CD14-positive monocyte (primary cell): Measurements from ENCODE around the gene NPM1. TPM values are rescaled to one million over a fixed set of nuclear protein-coding genes. Genes with fewer than 3 reads are reported as not detected.

Source experiments
- DNase-seq, 3 donors: peaks; one replicate each; pipeline ENCODE4 v3.0.0-alpha.2; 2011 to 2022
- H2AFZ ChIP-seq: 2 replicates; pipeline ENCODE4 v1.6.0; 2012; ENCODE audit warnings: mild to moderate bottlenecking, low read depth, low read length, inconsistent platforms; ENCODE audit not compliant: insufficient read depth, poor library complexity, severe bottlenecking
- H3K27ac ChIP-seq, 2 donors: 1 replicate in 1 of 2; 2 replicates in 1 of 2; pipeline ENCODE4 v1.5.1; 2012 to 2013; ENCODE audit warnings: low read length in 2 of 2, control low read depth in 1 of 2, inconsistent platforms in 1 of 2, low read depth in 1 of 2, mild to moderate bottlenecking in 1 of 2
- H3K27me3 ChIP-seq, 2 donors: one replicate each; pipeline versions ENCODE4 v1.6.0 to v1.6.1; 2011 to 2013; ENCODE audit warnings: low read length in 2 of 2; ENCODE audit not compliant: control insufficient read depth in 2 of 2, insufficient read depth in 2 of 2
- H3K36me3 ChIP-seq, 2 donors: replicated peaks in 1 of 2; 1 replicate in 1 of 2; 2 replicates in 1 of 2; pipeline versions ENCODE4 v1.5.1 to v1.6.1; 2012 to 2013; ENCODE audit warnings: low read length in 2 of 2, control low read depth in 1 of 2, inconsistent platforms in 1 of 2, mild to moderate bottlenecking in 1 of 2; ENCODE audit not compliant: insufficient read depth in 2 of 2, control insufficient read depth in 1 of 2
- H3K4me1 ChIP-seq, 2 donors: 1 replicate in 1 of 2; 2 replicates in 1 of 2; pipeline versions ENCODE4 v1.5.1 to v1.6.1; 2012 to 2013; ENCODE audit warnings: low read length in 2 of 2, control low read depth in 1 of 2, inconsistent platforms in 1 of 2, mild to moderate bottlenecking in 1 of 2, moderate library complexity in 1 of 2; ENCODE audit not compliant: insufficient read depth in 2 of 2, control insufficient read depth in 1 of 2
- H3K4me2 ChIP-seq: replicated peaks from 2 replicates; pipeline ENCODE3; 2012; ENCODE audit warnings: low read length, moderate library complexity, mild to moderate bottlenecking; ENCODE audit not compliant: poor library complexity, severe bottlenecking; ENCODE audit errors: extremely low read depth
- H3K4me3 ChIP-seq, 3 experiments: fragments of 200-600 bp in 1 of 3; sonication (generic) in 1 of 3; replicated peaks in 1 of 3; 1 replicate in 2 of 3; 2 replicates in 1 of 3; pipeline ENCODE4 v1.5.1; 2011 to 2013; ENCODE audit warnings: low read length in 3 of 3, mild to moderate bottlenecking in 3 of 3, control low read depth in 2 of 3, low read depth in 2 of 3, inconsistent platforms in 1 of 3, moderate library complexity in 1 of 3
- H3K79me2 ChIP-seq: 2 replicates; pipeline ENCODE4 v1.6.0; 2012; ENCODE audit warnings: mild to moderate bottlenecking, control low read depth, inconsistent platforms, low read length, moderate library complexity; ENCODE audit not compliant: insufficient read depth
- H3K9ac ChIP-seq: 2 replicates; pipeline ENCODE4 v1.6.0; 2017; ENCODE audit warnings: low read length, mild to moderate bottlenecking; ENCODE audit not compliant: insufficient read depth, poor library complexity, severe bottlenecking
- H3K9me3 ChIP-seq, 2 donors: replicated peaks in 1 of 2; 1 replicate in 1 of 2; 2 replicates in 1 of 2; pipeline versions ENCODE4 v1.5.1 to v1.6.1; 2012 to 2013; ENCODE audit warnings: low read length in 2 of 2, control low read depth in 1 of 2; ENCODE audit not compliant: control insufficient read depth in 1 of 2, insufficient read depth in 1 of 2
- H4K20me1 ChIP-seq: 2 replicates; pipeline ENCODE4 v1.6.0; 2012; ENCODE audit warnings: mild to moderate bottlenecking, low read length, control low read depth, moderate library complexity; ENCODE audit not compliant: insufficient read depth
- H3K27ac Mint-ChIP-seq, 7 donors: one replicate each; pipeline ENCODE4 v1.8.0; 2020; ENCODE audit warnings: mild to moderate bottlenecking in 7 of 7, mixed read lengths in 7 of 7, moderate library complexity in 6 of 7, inconsistent platforms in 2 of 7
- H3K27me3 Mint-ChIP-seq, 3 donors: one replicate each; pipeline ENCODE4 v1.8.0; 2021 to 2022; ENCODE audit warnings: low read depth in 3 of 3, mild to moderate bottlenecking in 3 of 3, mixed read lengths in 3 of 3, moderate library complexity in 3 of 3, inconsistent platforms in 1 of 3
- H3K36me3 Mint-ChIP-seq, 2 donors: one replicate each; pipeline ENCODE4 v1.8.0; 2020; ENCODE audit warnings: mixed read lengths in 2 of 2, inconsistent platforms in 1 of 2, mild to moderate bottlenecking in 1 of 2
- H3K4me1 Mint-ChIP-seq: one replicate; pipeline ENCODE4 v1.8.0; 2020; ENCODE audit warnings: mild to moderate bottlenecking, mixed read lengths
- H3K4me3 Mint-ChIP-seq, 2 donors: one replicate each; pipeline ENCODE4 v1.8.0; 2020; ENCODE audit warnings: mild to moderate bottlenecking in 2 of 2, mixed read lengths in 2 of 2, moderate library complexity in 1 of 2
- H3K9me3 Mint-ChIP-seq, 7 donors: one replicate each; pipeline ENCODE4 v1.8.0; 2020 to 2022; ENCODE audit warnings: mixed read lengths in 7 of 7, mild to moderate bottlenecking in 6 of 7, moderate library complexity in 6 of 7, inconsistent platforms in 2 of 7
- WGBS: methylation state at CpG from one replicate; pipeline ENCODE4 v1.1.5; 2013; ENCODE audit warnings: missing lambda C conversion rate; ENCODE audit not compliant: insufficient coverage; 5-methylcytosine and 5-hydroxymethylcytosine counted together
- intact Hi-C, 2 donors: fragments of 100-400 bp; cut with micrococcal nuclease; formaldehyde crosslinking; loops; one replicate each; pipeline versions ENCODE4 v1.15.0 to v1.15.1; 2023
- polyA plus RNA-seq, 3 donors: library from polyadenylated mRNA; depleted of rRNA in 1 of 3; unstranded in 2 of 3; stranded (reverse) in 1 of 3; fragments of 300-500 nt in 2 of 3; fragments of >200 nt in 1 of 3; fragmentation: Illumina TruSeq in 2 of 3; gene quantifications; 1 replicate in 2 of 3; 2 replicates in 1 of 3; pipeline ENCODE4 v1.2.3, GENCODE V29; 2012 to 2021
- TF ChIP-seq, protein P1 (sequence below): fragments of 200-600 bp; IDR thresholded peaks from one replicate; pipeline ENCODE4 v1.8.0; 2022; ENCODE audit warnings: antibody characterized with exemption, mild to moderate bottlenecking

The NPM1 gene
- polyA plus RNA-seq, 3 donors: 102 to 191 (median 188) TPM

GRCh38 chr5:171405615-171406014, 18.0 kb downstream of the NPM1 start:
- H3K9ac ChIP-seq: no peak overlapping the region
- TF ChIP-seq, protein P1, sequence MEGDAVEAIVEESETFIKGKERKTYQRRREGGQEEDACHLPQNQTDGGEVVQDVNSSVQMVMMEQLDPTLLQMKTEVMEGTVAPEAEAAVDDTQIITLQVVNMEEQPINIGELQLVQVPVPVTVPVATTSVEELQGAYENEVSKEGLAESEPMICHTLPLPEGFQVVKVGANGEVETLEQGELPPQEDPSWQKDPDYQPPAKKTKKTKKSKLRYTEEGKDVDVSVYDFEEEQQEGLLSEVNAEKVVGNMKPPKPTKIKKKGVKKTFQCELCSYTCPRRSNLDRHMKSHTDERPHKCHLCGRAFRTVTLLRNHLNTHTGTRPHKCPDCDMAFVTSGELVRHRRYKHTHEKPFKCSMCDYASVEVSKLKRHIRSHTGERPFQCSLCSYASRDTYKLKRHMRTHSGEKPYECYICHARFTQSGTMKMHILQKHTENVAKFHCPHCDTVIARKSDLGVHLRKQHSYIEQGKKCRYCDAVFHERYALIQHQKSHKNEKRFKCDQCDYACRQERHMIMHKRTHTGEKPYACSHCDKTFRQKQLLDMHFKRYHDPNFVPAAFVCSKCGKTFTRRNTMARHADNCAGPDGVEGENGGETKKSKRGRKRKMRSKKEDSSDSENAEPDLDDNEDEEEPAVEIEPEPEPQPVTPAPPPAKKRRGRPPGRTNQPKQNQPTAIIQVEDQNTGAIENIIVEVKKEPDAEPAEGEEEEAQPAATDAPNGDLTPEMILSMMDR: peak; percentile 14
- H2AFZ ChIP-seq: no peak overlapping the region
- H4K20me1 ChIP-seq: peaks cover 42% of the 10 kb centered on the region
- peaks cover 60 to 76% of the 10 kb centered on the region in 2 donors for H3K36me3 ChIP-seq
- H3K27ac Mint-ChIP-seq: no peak overlapping the region
- no peaks in the 10 kb centered on the region for H3K9me3 ChIP-seq
- H3K4me1 Mint-ChIP-seq: peaks cover 3% of the 10 kb centered on the region
- H3K36me3 Mint-ChIP-seq: peaks cover 65 to 77% of the 10 kb centered on the region in 2 donors
- H3K4me1 ChIP-seq: peaks cover 0 to under 1% of the 10 kb centered on the region in 2 donors
- H3K27me3 Mint-ChIP-seq: no peaks in the 10 kb centered on the region
- WGBS: no CpG with 5 or more reads among the region's 3 CpGs
- H3K4me2 ChIP-seq: no peak overlapping the region
- intact Hi-C loops: no loop called here
- no peak overlapping the region for H3K4me3 ChIP-seq
- H3K27me3 ChIP-seq: no peaks in the 10 kb centered on the region
- no peak overlapping the region for H3K4me3 Mint-ChIP-seq
- H3K79me2 ChIP-seq: peaks cover 23% of the 10 kb centered on the region
- peaks cover 0 to 3% (median 0%) of the 10 kb centered on the region in 7 donors for H3K9me3 Mint-ChIP-seq
- no peak for DNase-seq
- H3K27ac ChIP-seq: no peak overlapping the region

GRCh38 chr5:171407234-171407633, 19.6 kb downstream of the NPM1 start:
- Histone ChIP-seq H3K27me3 (no peaks in the 10 kb centered on the region), H3K9ac (no peak overlapping the region), H3K36me3 (peaks cover 54 to 75% of the 10 kb centered on the region in 2 donors), H3K9me3 (no peaks in the 10 kb centered on the region), H3K79me2 (peaks cover 12% of the 10 kb centered on the region), H3K4me1 (no peaks in the 10 kb centered on the region), H3K27ac (no peak overlapping the region), H4K20me1 (peaks cover 37% of the 10 kb centered on the region), H2AFZ (no peak overlapping the region), H3K4me2 (no peak overlapping the region), H3K4me3 (no peak overlapping the region)
- intact Hi-C loops: no loop called here
- peaks cover 0 to 2% (median 0%) of the 10 kb centered on the region in 7 donors for H3K9me3 Mint-ChIP-seq
- 83% methylated on average over 4 of the region's 4 CpGs for WGBS
- peaks cover 2% of the 10 kb centered on the region for H3K4me1 Mint-ChIP-seq
- H3K27ac Mint-ChIP-seq: no peak overlapping the region
- no peak overlapping the region for H3K4me3 Mint-ChIP-seq
- H3K27me3 Mint-ChIP-seq: no peaks in the 10 kb centered on the region
- TF ChIP-seq, protein P1: no peak
- H3K36me3 Mint-ChIP-seq: peaks cover 63 to 77% of the 10 kb centered on the region in 2 donors
- DNase-seq: no peak
